ENCODE data around the gene KCTD1.
"Not testable (repeated sequence)": the region's sequence is repeated elsewhere in the genome, so short reads cannot be mapped to it uniquely, and the experiment has no call there.

Gene KCTD1

GRCh38 chr18:26457611-26458353 lies 90.6 kb downstream of the KCTD1 start:
- DNase-seq (ENCODE audit: low spot score): no peak

DNA sequence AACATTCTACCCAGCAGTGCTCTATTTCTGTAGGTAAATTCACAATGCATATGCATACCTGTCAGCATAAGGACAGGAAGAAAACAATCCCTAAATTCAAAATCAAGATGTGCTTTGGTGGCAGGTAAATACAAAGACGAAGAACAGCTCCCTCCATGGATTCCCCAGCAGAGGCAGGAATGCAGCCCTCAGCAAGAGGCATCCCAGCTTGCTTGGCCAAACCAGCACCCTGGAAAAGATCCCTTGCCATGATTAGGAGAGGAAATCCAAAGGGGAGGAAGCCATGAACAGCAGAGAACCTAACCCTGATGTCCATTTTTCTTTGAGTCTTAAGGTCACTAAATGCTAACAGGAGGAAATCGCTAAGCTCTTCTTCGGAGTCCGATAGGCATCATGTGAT lies 91.2 kb downstream of the KCTD1 start:
- no peak for DNase-seq (ENCODE audit: low spot score)

GRCh38 chr18:26456070-26456491 lies 92.3 kb downstream of the KCTD1 start:
- no peak for DNase-seq (ENCODE audit: low spot score)

- DNase-seq (ENCODE audit: low spot score): no peak
Measured at GRCh38 chr18:26455639-26456038, 92.7 kb downstream of the KCTD1 start.

DNA sequence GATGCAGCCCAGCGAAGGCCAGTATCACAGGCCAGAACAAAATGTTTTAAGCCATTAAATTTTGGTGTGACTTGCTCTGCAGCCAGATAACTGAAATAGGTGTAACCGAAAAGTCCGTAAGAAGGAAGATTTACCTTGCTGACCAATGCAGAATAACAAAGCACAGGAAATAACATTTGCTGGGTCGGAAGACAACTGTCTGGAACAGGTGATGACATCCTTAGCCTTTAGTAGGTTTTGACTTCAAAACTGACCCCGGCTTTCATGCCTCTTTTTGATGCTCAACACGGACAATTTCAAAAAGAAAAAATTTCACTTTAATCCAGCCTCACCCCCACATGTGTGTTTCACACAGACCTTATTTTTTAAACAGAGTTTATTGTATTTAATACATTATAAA lies 93.7 kb downstream of the KCTD1 start:
- no peak for DNase-seq (ENCODE audit: low spot score)

DNA sequence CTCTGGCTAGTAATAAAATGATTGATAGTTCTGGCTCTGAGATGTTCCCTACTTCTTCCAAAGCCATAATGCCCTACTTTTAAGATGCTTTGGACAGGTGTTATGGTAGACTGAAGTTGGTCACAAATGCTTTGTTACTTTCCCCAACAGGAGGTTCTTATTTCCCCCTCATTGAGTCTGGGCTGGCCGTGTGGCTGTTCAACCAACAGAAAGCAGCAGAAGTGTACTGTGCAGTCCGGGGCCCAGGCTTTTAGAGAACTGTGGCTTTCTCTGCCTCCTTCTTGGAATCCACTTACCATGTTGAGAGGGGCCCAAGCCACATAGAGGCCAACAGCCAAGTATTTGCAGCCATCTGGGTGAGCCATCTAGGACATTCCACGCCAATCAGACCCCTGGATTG lies 94.2 kb downstream of the KCTD1 start:
- DNase-seq (ENCODE audit: low spot score): no peak

DNA sequence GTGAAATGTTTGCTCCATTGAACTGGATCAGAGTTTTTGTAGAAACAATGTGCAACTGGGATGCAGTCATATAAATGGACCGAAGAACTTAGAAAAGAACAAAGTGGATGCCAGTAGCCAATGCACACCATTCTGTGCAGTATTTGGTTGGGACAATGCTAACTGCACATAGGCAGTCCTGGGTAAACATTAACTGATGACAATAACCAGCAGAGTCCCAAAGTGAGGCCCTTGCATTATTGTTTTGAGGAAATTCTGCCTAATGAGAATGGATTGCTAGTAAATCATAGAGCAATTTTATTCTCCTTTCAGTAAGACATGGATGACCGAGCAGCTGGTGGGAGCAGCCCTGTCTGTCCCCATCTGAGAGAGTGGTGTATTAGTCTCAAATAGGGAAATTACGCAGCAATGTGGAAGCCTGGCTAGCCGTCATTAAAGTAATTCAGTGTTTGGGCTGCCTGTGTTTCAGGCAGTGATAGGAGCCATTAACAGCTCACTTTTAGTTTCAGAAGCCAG lies 94.9 kb downstream of the KCTD1 start:
- DNase-seq (ENCODE audit: low spot score): no peak

- no peak for DNase-seq (ENCODE audit: low spot score)
Measured at GRCh38 chr18:26450989-26451682, 97.2 kb downstream of the KCTD1 start.

DNA sequence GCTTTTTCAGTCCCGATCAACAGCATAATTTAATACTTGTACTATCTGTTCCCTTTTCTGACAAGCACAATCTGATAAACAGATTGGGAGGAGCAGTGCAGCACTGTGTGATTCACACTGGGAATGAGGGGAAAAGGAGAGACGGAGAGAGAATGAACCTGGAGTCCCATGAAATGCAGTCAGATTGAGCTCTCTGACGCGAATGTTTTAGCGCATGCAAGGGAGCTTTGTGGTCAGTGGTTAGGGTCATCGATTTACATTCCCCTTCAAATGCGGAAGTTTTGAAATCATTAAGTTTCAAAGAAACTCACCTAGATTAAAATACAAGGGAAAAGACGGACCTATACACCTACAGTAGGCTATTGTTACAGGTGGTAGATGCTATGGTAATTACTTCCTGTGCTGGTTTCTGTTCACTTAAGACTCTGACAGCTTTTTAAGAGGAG lies 99.6 kb downstream of the KCTD1 start:
- no peak for DNase-seq (ENCODE audit: low spot score)

DNA sequence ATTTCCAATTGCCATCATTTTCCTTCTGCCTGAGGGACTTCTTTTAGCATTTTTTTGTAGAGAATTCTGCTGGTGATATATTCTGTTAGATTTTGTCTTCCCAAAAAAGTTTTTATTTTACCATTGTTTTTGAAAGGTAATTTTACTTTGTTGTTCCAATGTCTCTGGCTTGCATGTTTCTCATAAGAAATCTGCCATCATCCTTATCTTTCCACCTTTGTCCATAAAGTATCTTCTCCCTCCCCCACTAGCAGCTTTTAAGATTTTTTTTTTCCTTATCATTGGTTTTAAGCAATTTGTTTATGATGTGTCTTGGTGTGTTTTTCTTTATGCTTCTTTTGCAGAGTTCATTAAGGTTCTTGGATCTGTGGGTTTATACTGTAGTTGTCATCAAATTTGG lies 104.5 kb downstream of the KCTD1 start:
- DNase-seq (ENCODE audit: low spot score): no peak

- no peak for DNase-seq (ENCODE audit: low spot score)
Measured at GRCh38 chr18:26442126-26442525, 106.2 kb downstream of the KCTD1 start.

DNA sequence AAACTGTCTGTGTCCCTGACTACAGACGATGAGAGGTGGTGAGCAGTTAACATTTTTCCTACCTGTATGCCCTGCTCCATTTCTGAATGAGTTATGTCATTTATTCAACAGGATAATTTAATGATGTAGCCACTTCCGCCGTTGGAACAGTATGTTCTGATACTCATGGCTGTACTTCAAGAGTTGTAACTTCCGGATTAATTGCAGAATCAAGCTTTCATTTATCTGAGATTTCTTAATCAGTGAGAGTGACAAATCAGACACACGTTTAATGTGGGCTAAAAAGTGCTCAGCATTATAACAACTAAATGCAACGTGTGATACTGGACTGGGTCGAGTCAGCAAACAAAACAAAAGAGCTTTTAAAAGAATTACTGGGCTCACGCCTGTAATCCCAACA lies 107.7 kb downstream of the KCTD1 start:
- no peak for DNase-seq (ENCODE audit: low spot score)

- DNase-seq (ENCODE audit: low spot score): no peak
Measured at GRCh38 chr18:26439537-26439936, 108.8 kb downstream of the KCTD1 start.

DNA sequence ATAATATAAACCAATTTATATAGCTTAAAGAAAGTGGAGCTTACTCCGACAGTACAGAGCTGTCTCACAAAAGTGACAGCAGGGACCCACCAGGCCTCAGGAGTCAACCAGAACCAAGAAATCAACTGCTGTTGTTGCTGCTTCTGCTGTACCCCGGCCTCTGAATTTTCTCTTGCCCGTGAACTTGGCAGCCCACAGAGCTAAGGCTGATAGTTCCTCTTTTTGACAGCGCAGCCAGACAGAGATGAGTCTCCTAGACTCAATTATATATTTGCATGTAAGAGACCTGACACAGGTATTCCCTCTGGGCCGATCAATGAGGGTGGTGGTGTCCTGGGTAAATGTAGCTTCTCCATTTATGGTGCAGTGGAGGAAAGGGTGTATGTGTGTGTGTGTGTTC lies 109.4 kb downstream of the KCTD1 start:
- no peak for DNase-seq (ENCODE audit: low spot score)

DNA sequence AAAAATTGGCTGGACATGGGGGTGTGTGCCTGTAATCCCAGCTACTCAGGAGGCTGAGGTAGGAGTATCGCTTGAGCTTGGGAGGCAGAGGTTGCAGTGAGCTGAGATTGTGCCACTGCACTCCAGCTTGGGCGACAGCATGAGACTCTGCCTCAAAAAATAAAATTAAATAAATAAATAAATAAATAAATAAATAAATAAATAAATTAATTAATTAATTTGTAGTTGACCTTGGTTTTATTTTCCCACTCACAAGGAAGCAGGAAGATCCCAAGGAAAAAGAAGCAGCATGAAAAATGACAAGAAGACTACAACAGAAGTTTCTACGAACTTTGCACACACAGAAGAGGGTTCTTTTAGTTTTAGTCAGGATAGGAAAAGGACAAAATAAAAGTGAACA lies 110.7 kb downstream of the KCTD1 start:
- not testable (repeated sequence) for DNase-seq (ENCODE audit: low spot score)

DNA sequence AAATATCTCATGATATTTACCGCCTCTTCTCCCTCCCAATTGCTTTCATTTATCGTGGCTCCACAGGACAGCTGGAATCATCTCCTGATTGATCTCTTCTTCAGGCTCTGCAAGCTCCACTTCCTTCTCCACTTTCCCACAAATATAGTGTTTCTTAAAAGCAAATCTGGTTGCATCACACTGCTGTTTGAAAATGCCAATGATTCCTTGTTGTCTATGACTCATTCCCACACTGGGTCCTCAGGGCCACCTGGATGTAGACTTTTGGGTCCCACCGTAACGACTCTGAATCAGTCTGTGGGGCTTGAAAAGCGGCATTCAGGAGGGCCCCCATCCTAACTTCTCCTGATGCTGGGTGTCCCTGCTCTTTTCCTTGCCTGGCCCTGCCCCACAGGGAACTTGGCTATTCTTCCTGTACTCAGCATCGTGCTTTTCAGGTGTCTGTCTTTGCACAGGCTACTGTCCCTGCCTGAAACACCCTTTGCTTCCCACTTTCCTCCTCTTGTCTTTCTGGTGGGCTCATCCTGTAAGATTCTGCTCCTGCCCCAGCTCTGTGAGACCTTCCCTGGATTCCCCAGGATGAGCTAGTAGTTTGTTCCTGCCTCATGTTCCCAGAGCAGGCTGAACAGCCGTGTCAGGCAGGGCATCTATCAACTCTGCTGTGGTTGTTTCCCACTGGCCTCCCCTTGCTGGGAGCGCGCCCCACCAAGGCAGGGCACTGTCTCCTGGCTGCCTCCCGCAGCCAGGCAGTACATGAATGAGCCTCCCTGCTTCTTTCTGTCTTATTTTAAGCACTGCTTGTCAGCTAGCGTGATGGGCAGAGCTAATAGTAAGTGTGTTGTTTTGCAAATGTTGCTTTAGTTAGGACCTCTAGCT lies 111.9 kb downstream of the KCTD1 start:
- peak; percentile 44 for DNase-seq (ENCODE audit: low spot score)

DNA sequence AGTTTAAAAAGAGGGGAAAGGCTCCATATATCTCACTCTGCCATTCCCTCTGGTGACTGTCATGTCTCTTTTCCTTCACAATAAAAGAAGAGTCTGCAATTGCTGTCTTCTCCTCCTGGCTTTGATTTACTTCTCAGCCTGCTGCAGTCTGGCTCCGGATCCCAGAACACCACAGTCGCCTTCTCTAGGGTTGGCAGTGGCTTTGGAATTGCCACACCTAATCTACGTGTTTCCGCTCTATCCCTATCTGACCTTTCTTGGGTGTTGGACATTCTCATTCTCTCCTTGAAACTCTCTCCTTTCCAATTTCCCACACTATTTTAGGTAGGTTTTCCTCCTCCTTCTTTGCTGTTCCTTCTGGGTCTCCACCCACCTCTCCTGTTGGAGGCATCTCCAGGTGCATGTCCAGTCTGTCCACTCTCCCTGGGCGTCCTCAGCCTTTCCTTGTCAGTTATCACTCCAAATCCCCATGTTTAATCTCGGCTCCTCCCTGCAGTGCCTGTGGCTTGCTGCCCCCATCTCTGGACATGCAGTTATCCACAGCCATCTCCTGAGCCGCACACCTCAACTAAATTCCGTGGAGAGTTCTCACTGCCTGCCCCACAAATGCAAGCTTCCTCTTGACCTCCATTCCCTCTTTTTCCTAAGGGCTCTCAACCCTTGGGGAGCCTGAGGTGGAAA lies 112.8 kb downstream of the KCTD1 start:
- no peak for DNase-seq (ENCODE audit: low spot score)

GRCh38 chr18:26434887-26435286 lies 113.5 kb downstream of the KCTD1 start:
- DNase-seq (ENCODE audit: low spot score): no peak

DNA sequence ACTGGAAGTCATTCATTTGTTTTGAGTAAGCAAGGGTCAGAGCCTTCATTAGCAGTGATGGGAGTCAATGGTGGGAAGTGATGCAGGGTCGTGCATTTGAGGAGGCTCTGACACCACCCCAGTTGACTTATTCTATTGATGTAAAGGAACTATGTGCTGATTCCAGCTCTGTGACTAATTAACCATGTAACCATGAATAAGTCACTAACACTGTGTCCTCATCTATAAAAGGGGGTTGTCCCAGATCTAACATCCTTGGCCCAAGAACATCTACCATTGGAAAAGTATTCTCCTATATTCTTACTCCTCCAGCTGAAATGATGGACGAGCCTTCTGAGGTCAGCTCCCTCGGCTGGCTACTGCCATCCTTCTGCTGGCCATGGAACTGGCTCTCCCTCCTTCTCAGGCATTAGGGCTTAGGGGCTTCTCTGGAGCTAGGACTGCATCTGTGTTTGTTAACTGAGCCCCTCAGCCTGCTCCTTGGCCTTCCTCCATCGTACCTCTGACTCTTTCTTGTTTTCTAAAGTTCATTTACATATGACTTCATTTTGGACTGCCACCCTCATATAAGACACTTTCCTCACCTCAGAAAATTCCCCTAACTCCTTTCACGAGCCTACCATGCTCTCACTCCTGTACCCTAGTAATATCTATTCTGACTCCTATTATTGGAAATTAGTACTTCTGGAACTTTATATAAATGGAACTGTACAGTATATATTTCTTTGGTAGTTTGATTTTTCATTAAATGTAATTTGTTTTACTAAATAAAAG lies 115.5 kb downstream of the KCTD1 start:
- no peak for DNase-seq (ENCODE audit: low spot score)

GRCh38 chr18:26429535-26430226 lies 118.7 kb downstream of the KCTD1 start:
- peak; percentile 25 for DNase-seq (ENCODE audit: low spot score)

DNA sequence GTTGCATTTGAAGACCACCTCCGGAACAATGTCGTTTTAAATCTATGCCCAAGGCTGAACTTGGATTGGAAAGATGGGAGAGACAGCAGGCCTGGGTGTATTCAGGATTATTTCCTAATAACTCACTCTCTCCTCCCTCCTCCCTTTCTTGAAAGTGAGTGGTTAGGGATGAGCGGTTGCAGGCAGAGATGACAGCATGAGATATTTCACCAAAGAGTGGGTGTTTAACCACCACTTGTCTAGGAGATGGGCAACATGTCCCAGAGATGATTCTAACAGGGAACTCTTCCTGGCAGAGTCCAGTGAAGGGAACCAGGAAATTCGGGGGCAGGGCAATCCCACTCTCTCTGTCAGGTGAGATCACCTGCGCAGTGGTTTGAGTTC lies 123.2 kb downstream of the KCTD1 start:
- DNase-seq (ENCODE audit: low spot score): no peak

Data from LoVo (cell line).